H9 (cell line): ENCODE data around the gene NAA15. TPM values are rescaled to one million over a fixed set of nuclear protein-coding genes. Genes with fewer than 3 reads are reported as not detected.

Experiments
- DNase-seq: peaks from one replicate; pipeline ENCODE4 v3.0.0-alpha.2; 2017
- H2AFZ ChIP-seq: one replicate; pipeline ENCODE4 v1.6.1; 2013; ENCODE audit warnings: mild to moderate bottlenecking, low read length, control low read depth, moderate library complexity
- H2AK5ac ChIP-seq: 2 replicates; pipeline ENCODE4 v1.6.1; 2013; ENCODE audit warnings: low read length, control low read depth, mixed read lengths; ENCODE audit not compliant: insufficient read length
- H2BK120ac ChIP-seq: one replicate; pipeline ENCODE4 v1.6.1; 2013; ENCODE audit warnings: low read depth, mild to moderate bottlenecking, low read length, control low read depth, inconsistent platforms; ENCODE audit not compliant: poor library complexity, severe bottlenecking
- H2BK12ac ChIP-seq: 2 replicates; pipeline ENCODE4 v1.6.1; 2013; ENCODE audit warnings: low read length, control low read depth, mixed read lengths, low read depth; ENCODE audit not compliant: insufficient read length
- H2BK15ac ChIP-seq: 2 replicates; pipeline ENCODE4 v1.6.1; 2013; ENCODE audit warnings: low read depth, low read length, control low read depth
- H2BK20ac ChIP-seq: one replicate; pipeline ENCODE4 v1.6.1; 2013; ENCODE audit warnings: low read depth, mild to moderate bottlenecking, low read length, control low read depth, inconsistent platforms; ENCODE audit not compliant: poor library complexity, severe bottlenecking
- H2BK5ac ChIP-seq: 2 replicates; pipeline ENCODE4 v1.6.1; 2013; ENCODE audit warnings: low read length, control low read depth, mixed read lengths; ENCODE audit not compliant: insufficient read length
- H3K14ac ChIP-seq: 2 replicates; pipeline ENCODE4 v1.6.1; 2013; ENCODE audit warnings: low read length, control low read depth; ENCODE audit not compliant: insufficient read depth
- H3K18ac ChIP-seq: 2 replicates; pipeline ENCODE4 v1.6.1; 2013; ENCODE audit warnings: low read depth, mild to moderate bottlenecking, mixed read lengths, low read length, control low read depth; ENCODE audit not compliant: insufficient read length
- H3K23ac ChIP-seq: 2 replicates; pipeline ENCODE4 v1.6.1; 2013; ENCODE audit warnings: low read length, control low read depth, mixed read lengths, low read depth; ENCODE audit not compliant: insufficient read length
- H3K23me2 ChIP-seq: 2 replicates; pipeline ENCODE4 v1.6.1; 2013; ENCODE audit warnings: low read depth, mild to moderate bottlenecking, mixed read lengths, low read length, control low read depth; ENCODE audit not compliant: insufficient read length, poor library complexity, severe bottlenecking
- H3K27ac ChIP-seq: 2 replicates; pipeline ENCODE4 v1.5.1; 2013; ENCODE audit warnings: low read length, control low read depth, mixed read lengths, low read depth; ENCODE audit not compliant: insufficient read length
- H3K27me3 ChIP-seq: 2 replicates; pipeline ENCODE4 v1.6.1; 2013; ENCODE audit warnings: low read length, control low read depth, inconsistent platforms; ENCODE audit not compliant: insufficient read depth
- H3K4ac ChIP-seq: 2 replicates; pipeline ENCODE4 v1.6.1; 2013; ENCODE audit warnings: low read depth, mild to moderate bottlenecking, control low read depth, inconsistent platforms, low read length, moderate library complexity
- H3K4me1 ChIP-seq: 2 replicates; pipeline ENCODE4 v1.6.1; 2013; ENCODE audit warnings: low read length, control low read depth, inconsistent platforms; ENCODE audit not compliant: insufficient read depth
- H3K4me2 ChIP-seq: 2 replicates; pipeline ENCODE4 v1.6.1; 2013; ENCODE audit warnings: low read length, control low read depth, mixed read lengths; ENCODE audit not compliant: insufficient read length, insufficient read depth
- H3K56ac ChIP-seq: 2 replicates; pipeline ENCODE4 v1.6.1; 2013; ENCODE audit warnings: low read depth, mild to moderate bottlenecking, mixed read lengths, low read length, control low read depth; ENCODE audit not compliant: insufficient read length
- H3K79me1 ChIP-seq: 2 replicates; pipeline ENCODE4 v1.6.1; 2013; ENCODE audit warnings: low read depth, mild to moderate bottlenecking, moderate library complexity, low read length, control low read depth, inconsistent platforms; ENCODE audit not compliant: insufficient read depth, poor library complexity, severe bottlenecking
- H3K79me2 ChIP-seq: 2 replicates; pipeline ENCODE4 v1.6.1; 2013; ENCODE audit warnings: low read length, control low read depth, inconsistent platforms; ENCODE audit not compliant: insufficient read depth
- H3K9ac ChIP-seq: 2 replicates; pipeline ENCODE4 v1.6.1; 2013; ENCODE audit warnings: low read length, control low read depth, mixed read lengths; ENCODE audit not compliant: insufficient read length; ENCODE audit errors: extremely low read depth
- H3K9me3 ChIP-seq: one replicate; pipeline ENCODE4 v1.6.1; 2013; ENCODE audit warnings: low read depth, low read length, inconsistent platforms; ENCODE audit not compliant: control insufficient read depth
- H3T11ph ChIP-seq: one replicate; pipeline ENCODE4 v1.6.1; 2013; ENCODE audit warnings: mild to moderate bottlenecking, low read length, control low read depth, inconsistent platforms
- H4K20me1 ChIP-seq: one replicate; pipeline ENCODE4 v1.6.1; 2013; ENCODE audit not compliant: control insufficient read depth, insufficient read length, insufficient read depth
- H4K5ac ChIP-seq: 2 replicates; pipeline ENCODE4 v1.6.1; 2013; ENCODE audit warnings: low read depth, mild to moderate bottlenecking, mixed read lengths, low read length, control low read depth; ENCODE audit not compliant: insufficient read length
- H4K8ac ChIP-seq: replicated peaks from 2 replicates; pipeline ENCODE4 v1.6.1; 2013; ENCODE audit warnings: low read length, control low read depth, mixed read lengths, low read depth; ENCODE audit not compliant: insufficient read length
- H4K91ac ChIP-seq: 2 replicates; pipeline ENCODE4 v1.6.1; 2013; ENCODE audit warnings: low read depth, mild to moderate bottlenecking, moderate library complexity, mixed read lengths, low read length, control low read depth; ENCODE audit not compliant: insufficient read length
- H3K27ac Mint-ChIP-seq, 3 experiments: 2 replicates in 2 of 3; 3 replicates in 1 of 3; pipeline ENCODE4 v1.8.0; 2020 to 2021; ENCODE audit warnings: mixed read lengths in 3 of 3, mild to moderate bottlenecking in 1 of 3, moderate library complexity in 1 of 3
- H3K27me3 Mint-ChIP-seq: 2 replicates; pipeline ENCODE4 v1.8.0; 2021; ENCODE audit warnings: low read depth, mild to moderate bottlenecking, moderate library complexity, mixed read lengths
- H3K36me3 Mint-ChIP-seq, 3 experiments: 2 replicates in 2 of 3; 3 replicates in 1 of 3; pipeline ENCODE4 v1.8.0; 2020 to 2021; ENCODE audit warnings: low read depth in 3 of 3, mixed read lengths in 3 of 3; ENCODE audit not compliant: insufficient read depth in 1 of 3
- H3K4me1 Mint-ChIP-seq, 2 experiments: 2 replicates each; pipeline ENCODE4 v1.8.0; 2020; ENCODE audit warnings: mixed read lengths in 2 of 2
- H3K4me3 Mint-ChIP-seq, 2 experiments: 2 replicates in 1 of 2; 3 replicates in 1 of 2; pipeline ENCODE4 v1.8.0; 2020 to 2021; ENCODE audit warnings: mild to moderate bottlenecking in 2 of 2, mixed read lengths in 2 of 2, moderate library complexity in 1 of 2
- H3K9me3 Mint-ChIP-seq, 2 experiments: 2 replicates in 1 of 2; 3 replicates in 1 of 2; pipeline ENCODE4 v1.8.0; 2020; ENCODE audit warnings: mild to moderate bottlenecking in 2 of 2, mixed read lengths in 2 of 2, moderate library complexity in 1 of 2
- WGBS: extraction: QIAGEN DNeasy Blood & Tissue Kit; methylation state at CpG from one replicate; pipeline ENCODE4 v1.1.7; 2013; ENCODE audit warnings: missing lambda C conversion rate, low lambda C conversion rate, mixed read lengths; ENCODE audit not compliant: insufficient read length; ENCODE audit errors: extremely low coverage; 5-methylcytosine and 5-hydroxymethylcytosine counted together
- total RNA-seq: library from RNA; stranded (reverse); gene quantifications from 2 replicates; pipeline ENCODE4 v1.2.1, GENCODE V29; 2021
- TF ChIP-seq, protein P1 (sequence below): fragments of 200-600 bp; sonication (generic); conservative IDR thresholded peaks from 3 replicates; pipeline ENCODE4 v1.8.0; 2021; ENCODE audit warnings: antibody characterized with exemption, mild to moderate bottlenecking

NAA15 gene
- total RNA-seq, 1 experiment from 2014 or later, result 115 TPM

- Histone ChIP-seq H4K8ac (no peak overlapping the region), H3K23me2 (no peaks in the 10 kb centered on the region), H3K27me3 (no peaks in the 10 kb centered on the region), H2AFZ (no peak overlapping the region), H3K4ac (no peak overlapping the region), H3K9me3 (no peaks in the 10 kb centered on the region), H3K18ac (no peak overlapping the region), H3T11ph (no peak overlapping the region), H3K56ac (no peak overlapping the region), H3K27ac (no peak overlapping the region), H2BK15ac (no peak overlapping the region), H3K4me1 (no peaks in the 10 kb centered on the region; the same call in 1 of the 2 replicates), H3K79me1 (no peaks in the 10 kb centered on the region), H2BK20ac (no peak overlapping the region), H3K23ac (no peak overlapping the region), H3K14ac (no peak overlapping the region), H3K4me2 (no peak overlapping the region), H4K91ac (no peak overlapping the region), H4K20me1 (no peaks in the 10 kb centered on the region), H2BK5ac (no peak overlapping the region), H3K79me2 (peaks cover 49% of the 10 kb centered on the region; the same call in 1 of the 2 replicates), H4K5ac (no peak overlapping the region), H3K9ac (no peak overlapping the region), H2BK120ac (no peak overlapping the region), H2AK5ac (no peak overlapping the region), H2BK12ac (no peak overlapping the region)
- WGBS, result no CpG with 5 or more reads among the region's 6 CpGs
- H3K36me3 Mint-ChIP-seq, result peaks cover 33 to 55% (median 47%) of the 10 kb centered on the region in 3 experiments
- no peak for DNase-seq
- peaks cover 44 to 45% of the 10 kb centered on the region in 2 experiments for H3K4me1 Mint-ChIP-seq
- peak overlapping the region in 1 of 2 experiments; percentile 24; a peak in 1 of 5 replicates for H3K4me3 Mint-ChIP-seq
- H3K27ac Mint-ChIP-seq, result peak overlapping the region; percentile 70 to 98 (median 95); a peak in 5 of 7 replicates
- TF ChIP-seq, protein P1, sequence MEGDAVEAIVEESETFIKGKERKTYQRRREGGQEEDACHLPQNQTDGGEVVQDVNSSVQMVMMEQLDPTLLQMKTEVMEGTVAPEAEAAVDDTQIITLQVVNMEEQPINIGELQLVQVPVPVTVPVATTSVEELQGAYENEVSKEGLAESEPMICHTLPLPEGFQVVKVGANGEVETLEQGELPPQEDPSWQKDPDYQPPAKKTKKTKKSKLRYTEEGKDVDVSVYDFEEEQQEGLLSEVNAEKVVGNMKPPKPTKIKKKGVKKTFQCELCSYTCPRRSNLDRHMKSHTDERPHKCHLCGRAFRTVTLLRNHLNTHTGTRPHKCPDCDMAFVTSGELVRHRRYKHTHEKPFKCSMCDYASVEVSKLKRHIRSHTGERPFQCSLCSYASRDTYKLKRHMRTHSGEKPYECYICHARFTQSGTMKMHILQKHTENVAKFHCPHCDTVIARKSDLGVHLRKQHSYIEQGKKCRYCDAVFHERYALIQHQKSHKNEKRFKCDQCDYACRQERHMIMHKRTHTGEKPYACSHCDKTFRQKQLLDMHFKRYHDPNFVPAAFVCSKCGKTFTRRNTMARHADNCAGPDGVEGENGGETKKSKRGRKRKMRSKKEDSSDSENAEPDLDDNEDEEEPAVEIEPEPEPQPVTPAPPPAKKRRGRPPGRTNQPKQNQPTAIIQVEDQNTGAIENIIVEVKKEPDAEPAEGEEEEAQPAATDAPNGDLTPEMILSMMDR, result no peak
- no peaks in the 10 kb centered on the region for H3K27me3 Mint-ChIP-seq
- peaks cover 11 to 21% of the 10 kb centered on the region in 2 experiments; a peak in 4 of 5 replicates for H3K9me3 Mint-ChIP-seq
These were observed 23.3 kb downstream of the NAA15 start for GRCh38 chr4:139324620-139325019.
